Esophagus squamous epithelium (tissue), 4 donors: ENCODE measurements around the gene TERT.

ENCODE experiments used
- POLR2A ChIP-seq, 4 donors: fragments of 450-650 bp; IDR thresholded peaks; one replicate each; pipeline ENCODE4 v1.6.1; 2017; ENCODE audit warnings: antibody characterized with exemption in 4 of 4, mild to moderate bottlenecking in 4 of 4, moderate library complexity in 3 of 4
- TF ChIP-seq, protein P1 (sequence below), 6 experiments: fragments of 450-650 bp in 4 of 6; fragments of 200-600 bp in 2 of 6; sonication (generic) in 2 of 6; IDR thresholded peaks; one replicate each; pipeline ENCODE4 v1.5.1; 2016 to 2019; ENCODE audit warnings: antibody characterized with exemption in 6 of 6, mild to moderate bottlenecking in 4 of 6, moderate library complexity in 4 of 6

DNA sequence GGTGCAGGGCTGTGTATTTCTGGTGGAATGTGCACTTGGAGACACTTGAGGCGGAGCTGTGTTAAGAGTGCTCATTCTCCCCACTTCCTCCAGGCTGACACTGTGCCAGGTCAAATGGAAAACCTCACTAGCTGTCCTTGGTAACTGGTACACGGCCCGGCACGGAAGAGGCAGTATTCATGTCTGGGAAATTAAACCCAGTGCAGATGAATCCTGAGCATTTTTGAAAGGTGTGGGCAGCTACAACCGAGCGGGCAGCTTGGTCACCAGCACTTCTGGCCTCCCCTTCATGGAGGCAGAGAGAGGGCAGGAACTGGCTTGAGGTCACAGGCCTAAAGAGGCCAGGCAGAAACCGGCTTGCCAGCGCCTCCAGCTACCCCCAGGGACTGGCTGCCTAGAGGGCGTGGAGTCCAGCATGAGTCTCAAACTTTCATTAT, 48.5 kb upstream of the TERT start:
- no peak for TF ChIP-seq POLR2A (IDR thresholded peaks at IDR 0.05)
- TF ChIP-seq, protein P1, sequence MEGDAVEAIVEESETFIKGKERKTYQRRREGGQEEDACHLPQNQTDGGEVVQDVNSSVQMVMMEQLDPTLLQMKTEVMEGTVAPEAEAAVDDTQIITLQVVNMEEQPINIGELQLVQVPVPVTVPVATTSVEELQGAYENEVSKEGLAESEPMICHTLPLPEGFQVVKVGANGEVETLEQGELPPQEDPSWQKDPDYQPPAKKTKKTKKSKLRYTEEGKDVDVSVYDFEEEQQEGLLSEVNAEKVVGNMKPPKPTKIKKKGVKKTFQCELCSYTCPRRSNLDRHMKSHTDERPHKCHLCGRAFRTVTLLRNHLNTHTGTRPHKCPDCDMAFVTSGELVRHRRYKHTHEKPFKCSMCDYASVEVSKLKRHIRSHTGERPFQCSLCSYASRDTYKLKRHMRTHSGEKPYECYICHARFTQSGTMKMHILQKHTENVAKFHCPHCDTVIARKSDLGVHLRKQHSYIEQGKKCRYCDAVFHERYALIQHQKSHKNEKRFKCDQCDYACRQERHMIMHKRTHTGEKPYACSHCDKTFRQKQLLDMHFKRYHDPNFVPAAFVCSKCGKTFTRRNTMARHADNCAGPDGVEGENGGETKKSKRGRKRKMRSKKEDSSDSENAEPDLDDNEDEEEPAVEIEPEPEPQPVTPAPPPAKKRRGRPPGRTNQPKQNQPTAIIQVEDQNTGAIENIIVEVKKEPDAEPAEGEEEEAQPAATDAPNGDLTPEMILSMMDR (IDR thresholded peaks at IDR 0.05) = no peak
